Left lung (tissue), 10 donors: ENCODE measurements around the gene ESPL1. TPM values are rescaled to one million over a fixed set of nuclear protein-coding genes. Genes with fewer than 3 reads are reported as not detected.

ENCODE experiments used
- ATAC-seq: fragments of 200-7000 bp; cut with Tn5 transposase; one replicate; pipeline ENCODE4 v1.9.1; 2020; ENCODE audit warnings: moderate library complexity
- DNase-seq, 4 donors: peaks; one replicate each; pipeline ENCODE4 v3.0.0-alpha.2; 2013 to 2020
- H3K27ac ChIP-seq, 2 donors: fragments of 200-600 bp; sonication (generic) in 1 of 2; one replicate each; pipeline versions ENCODE4 v1.5.0 to v1.8.0; 2020 to 2021
- H3K27me3 ChIP-seq, 2 donors: fragments of 200-600 bp; sonication (generic) in 1 of 2; one replicate each; pipeline versions ENCODE4 v1.5.0 to v1.8.0; 2020 to 2021
- H3K36me3 ChIP-seq, 2 donors: fragments of 200-600 bp; sonication (generic) in 1 of 2; one replicate each; pipeline versions ENCODE4 v1.5.0 to v1.8.0; 2020 to 2021
- H3K4me1 ChIP-seq, 2 donors: fragments of 200-600 bp; one replicate each; pipeline ENCODE4 v1.8.0; 2021
- H3K4me3 ChIP-seq, 2 donors: fragments of 200-600 bp; sonication (generic) in 1 of 2; one replicate each; pipeline versions ENCODE4 v1.5.0 to v1.8.0; 2020 to 2021; ENCODE audit warnings: mild to moderate bottlenecking in 1 of 2
- H3K9me3 ChIP-seq, 2 donors: fragments of 200-600 bp; sonication (generic) in 1 of 2; one replicate each; pipeline versions ENCODE4 v1.5.0 to v1.8.0; 2020 to 2021
- intact Hi-C, 2 donors: fragments of 100-400 bp; cut with DNase I; formaldehyde crosslinking; loops; one replicate each; pipeline versions ENCODE4 v1.11.2 to v1.14.2; 2022
- polyA plus RNA-seq, 6 donors: library from polyadenylated mRNA; unstranded; fragments of 120-200 nt; gene quantifications; one replicate each; pipeline ENCODE4 v1.2.1, GENCODE V29; 2013; ENCODE audit not compliant: insufficient read length in 6 of 6
- total RNA-seq, 2 donors: library from RNA; stranded (reverse); fragmentation: NEBNext Ultra II Directional; extraction: Animal tissue kit (Norgen Biotek cat#: 25700); gene quantifications; one replicate each; pipeline ENCODE4 v1.2.1, GENCODE V29; 2021
- TF ChIP-seq, protein P1 (sequence below), 2 donors: fragments of 200-600 bp; sonication (generic) in 1 of 2; IDR thresholded peaks; one replicate each; pipeline versions ENCODE4 v1.5.0 to v1.8.0; 2021; ENCODE audit warnings: antibody characterized with exemption in 2 of 2
- donor health status: DM: no; HTN: yes; CAD: no.
- donor health status: DM: no; HTN: no; CAD: no.

The ESPL1 gene
- total and polyA plus RNA-seq, 8 donors, result 2.8 to 21.7 (median 11.3) TPM

GRCh38 chr12:53268630-53269562 lies 797 bp downstream of the ESPL1 start:
- Histone ChIP-seq H3K27me3 (no peaks in the 10 kb centered on the region), H3K4me3 (peak overlapping the region; percentile 52 to 75), H3K27ac (no peak overlapping the region), H3K4me1 (peaks cover 9 to 29% of the 10 kb centered on the region in 2 donors), H3K9me3 (no peaks in the 10 kb centered on the region), H3K36me3 (no peaks in the 10 kb centered on the region)
- DNase-seq (peak in 1 of 4 donors; percentile 61), ATAC-seq (peak; percentile 4)
- intact Hi-C loops, result no loop called here
- TF ChIP-seq, protein P1, sequence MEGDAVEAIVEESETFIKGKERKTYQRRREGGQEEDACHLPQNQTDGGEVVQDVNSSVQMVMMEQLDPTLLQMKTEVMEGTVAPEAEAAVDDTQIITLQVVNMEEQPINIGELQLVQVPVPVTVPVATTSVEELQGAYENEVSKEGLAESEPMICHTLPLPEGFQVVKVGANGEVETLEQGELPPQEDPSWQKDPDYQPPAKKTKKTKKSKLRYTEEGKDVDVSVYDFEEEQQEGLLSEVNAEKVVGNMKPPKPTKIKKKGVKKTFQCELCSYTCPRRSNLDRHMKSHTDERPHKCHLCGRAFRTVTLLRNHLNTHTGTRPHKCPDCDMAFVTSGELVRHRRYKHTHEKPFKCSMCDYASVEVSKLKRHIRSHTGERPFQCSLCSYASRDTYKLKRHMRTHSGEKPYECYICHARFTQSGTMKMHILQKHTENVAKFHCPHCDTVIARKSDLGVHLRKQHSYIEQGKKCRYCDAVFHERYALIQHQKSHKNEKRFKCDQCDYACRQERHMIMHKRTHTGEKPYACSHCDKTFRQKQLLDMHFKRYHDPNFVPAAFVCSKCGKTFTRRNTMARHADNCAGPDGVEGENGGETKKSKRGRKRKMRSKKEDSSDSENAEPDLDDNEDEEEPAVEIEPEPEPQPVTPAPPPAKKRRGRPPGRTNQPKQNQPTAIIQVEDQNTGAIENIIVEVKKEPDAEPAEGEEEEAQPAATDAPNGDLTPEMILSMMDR (IDR thresholded peaks at IDR 0.05), result no peak

DNA sequence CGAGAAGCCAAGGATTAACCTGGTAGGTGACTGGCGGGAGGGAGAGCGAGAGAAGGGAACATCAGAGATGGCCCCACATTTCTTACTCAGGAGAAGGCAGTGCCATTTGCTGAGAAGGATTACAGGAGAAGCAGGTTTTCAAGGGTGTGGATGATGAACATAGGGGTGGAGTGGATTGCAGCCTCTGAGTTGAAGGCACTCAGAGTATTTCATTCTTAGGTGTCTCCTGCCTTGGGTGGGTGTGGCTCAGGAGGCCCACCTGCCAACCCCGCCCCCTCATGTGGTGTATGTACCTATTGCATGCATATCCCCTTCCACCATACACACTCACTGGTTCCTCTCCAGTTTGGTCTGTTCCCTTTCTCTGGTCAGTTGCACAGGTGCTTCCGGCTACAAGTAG lies 6.3 kb downstream of the ESPL1 start:
- TF ChIP-seq, protein P1 (IDR thresholded peaks at IDR 0.05), result no peak
- no peak overlapping the region for H3K27ac ChIP-seq
- peaks cover 0 to 11% of the 10 kb centered on the region in 2 donors for H3K36me3 ChIP-seq
- no peaks in the 10 kb centered on the region for H3K9me3 ChIP-seq
- peaks cover 0 to 6% of the 10 kb centered on the region in 2 donors for H3K4me1 ChIP-seq
- intact Hi-C loops, result no loop called here
- no peak for ATAC-seq
- no peak overlapping the region for H3K4me3 ChIP-seq
- no peaks in the 10 kb centered on the region for H3K27me3 ChIP-seq
- DNase-seq, result peak in 1 of 4 donors; percentile 6

DNA sequence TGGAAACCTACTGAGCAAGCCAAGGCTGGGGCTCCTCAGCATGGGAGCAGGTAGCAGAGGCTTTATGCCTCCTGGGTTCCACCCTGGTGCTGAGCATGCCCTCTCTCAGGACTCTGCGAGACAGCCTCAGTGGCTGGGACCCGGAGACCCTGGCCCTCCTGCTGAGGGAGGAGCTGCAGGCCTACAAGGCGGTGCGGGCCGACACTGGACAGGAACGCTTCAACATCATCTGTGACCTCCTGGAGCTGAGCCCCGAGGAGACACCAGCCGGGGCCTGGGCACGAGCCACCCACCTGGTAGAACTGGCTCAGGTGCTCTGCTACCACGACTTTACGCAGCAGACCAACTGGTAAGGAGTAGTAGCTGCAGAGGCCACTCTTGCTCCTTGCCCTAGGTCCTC lies 8.4 kb downstream of the ESPL1 start:
- Histone ChIP-seq H3K36me3 (peaks cover 0 to 13% of the 10 kb centered on the region in 2 donors), H3K27ac (no peak overlapping the region), H3K9me3 (no peaks in the 10 kb centered on the region), H3K27me3 (no peaks in the 10 kb centered on the region), H3K4me1 (no peaks in the 10 kb centered on the region), H3K4me3 (no peak overlapping the region)
- intact Hi-C loops, result no loop called here
- peak in 1 of 4 donors; percentile 66 for DNase-seq
- no peak for ATAC-seq
- TF ChIP-seq, protein P1 (IDR thresholded peaks at IDR 0.05), result no peak

DNA sequence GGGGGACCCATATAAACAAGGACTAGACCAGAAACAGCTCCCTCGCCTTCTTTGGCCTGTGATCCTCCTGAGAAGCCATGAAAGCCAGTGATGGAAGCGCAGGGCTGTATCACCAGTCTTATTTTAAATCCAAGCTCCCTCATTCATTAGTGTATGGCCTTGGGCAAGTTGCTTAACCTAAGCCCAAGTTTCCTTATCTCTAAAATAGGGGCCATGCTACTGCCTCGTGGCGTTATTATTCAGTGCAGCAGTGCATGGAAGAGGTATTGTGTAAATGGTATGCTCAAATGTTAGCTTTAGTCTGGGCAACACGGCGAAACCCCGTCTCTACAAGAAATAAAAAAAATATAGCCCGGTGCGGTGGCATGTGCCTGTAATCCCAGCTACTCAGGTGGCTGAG lies 9.9 kb downstream of the ESPL1 start:
- H3K27me3 ChIP-seq, result no peaks in the 10 kb centered on the region
- TF ChIP-seq, protein P1 (IDR thresholded peaks at IDR 0.05), result no peak
- intact Hi-C loops, result no loop called here
- no peaks in the 10 kb centered on the region for H3K4me1 ChIP-seq
- peaks cover 0 to 23% of the 10 kb centered on the region in 2 donors for H3K36me3 ChIP-seq
- ATAC-seq (no peak), DNase-seq (peak in 1 of 4 donors; percentile 8)
- no peaks in the 10 kb centered on the region for H3K9me3 ChIP-seq
- no peak overlapping the region for H3K27ac ChIP-seq
- no peak overlapping the region for H3K4me3 ChIP-seq

- TF ChIP-seq, protein P1 (IDR thresholded peaks at IDR 0.05), result no peak
- Histone ChIP-seq H3K9me3 (no peaks in the 10 kb centered on the region), H3K27me3 (no peaks in the 10 kb centered on the region), H3K27ac (no peak overlapping the region), H3K36me3 (peaks cover 0 to 32% of the 10 kb centered on the region in 2 donors), H3K4me3 (no peak overlapping the region), H3K4me1 (no peaks in the 10 kb centered on the region)
- ATAC-seq (no peak), DNase-seq (peak in 1 of 4 donors; percentile 17)
- intact Hi-C loops, result no loop called here
These were observed 11.3 kb downstream of the ESPL1 start for GRCh38 chr12:53279283-53279869.
